Cardiac fibroblast (primary cell): Measurements from ENCODE around the gene FLACC1.

Source experiments
- DNase-seq, 2 donors: peaks; one replicate each; pipeline versions ENCODE4 v3.0.0 to v3.0.0-alpha.2; 2010; ENCODE audit warnings: low read depth in 2 of 2
- H3K4me3 ChIP-seq, 2 donors: replicated peaks in 1 of 2; 1 replicate in 1 of 2; 2 replicates in 1 of 2; pipeline ENCODE4 v1.5.1; 2011; ENCODE audit warnings: low read depth in 2 of 2, low read length in 2 of 2, mild to moderate bottlenecking in 2 of 2, moderate library complexity in 1 of 2
- CTCF ChIP-seq: IDR thresholded peaks from one replicate; pipeline ENCODE4 v1.5.1; 2011; ENCODE audit warnings: low read depth, mild to moderate bottlenecking, low read length, inconsistent platforms

Gene FLACC1

GRCh38 chr2:201263779-201264178 lies 93.4 kb downstream of the FLACC1 start:
- H3K4me3 ChIP-seq = no peak overlapping the region
- TF ChIP-seq CTCF = no peak
- DNase-seq = no peak

GRCh38 chr2:201262718-201263117 lies 94.4 kb downstream of the FLACC1 start:
- H3K4me3 ChIP-seq = no peak overlapping the region
- no peak for TF ChIP-seq CTCF
- no peak for DNase-seq

GRCh38 chr2:201261906-201262305 lies 95.2 kb downstream of the FLACC1 start:
- no peak overlapping the region for H3K4me3 ChIP-seq
- DNase-seq = no peak
- TF ChIP-seq CTCF = no peak

- DNase-seq = no peak
- no peak for TF ChIP-seq CTCF
- no peak overlapping the region for H3K4me3 ChIP-seq
Measured at GRCh38 chr2:201261471-201261870, 95.7 kb downstream of the FLACC1 start.

GRCh38 chr2:201260302-201260800 lies 96.8 kb downstream of the FLACC1 start, which contains the start of gene CASP8:
TSS of gene CASP8 (plus strand) at chr2:201260536. CDS start at chr2:201266487, 5,951 bp downstream.
- peak; percentile 66 to 81 for DNase-seq
- peak within 1 kb of the TSS in 1 of 2 donors; percentile 61 for H3K4me3 ChIP-seq
- TF ChIP-seq CTCF = no peak

- TF ChIP-seq CTCF = no peak
- H3K4me3 ChIP-seq = peak overlapping the region; percentile 61 to 65
- DNase-seq = no peak
Measured at GRCh38 chr2:201258666-201259615, 98.2 kb downstream of the FLACC1 start.
